Measurements from ENCODE around the gene CHKB.
A peak's percentile ranks its signal among the peaks of the same experiment; 100 is the strongest.

DNA sequence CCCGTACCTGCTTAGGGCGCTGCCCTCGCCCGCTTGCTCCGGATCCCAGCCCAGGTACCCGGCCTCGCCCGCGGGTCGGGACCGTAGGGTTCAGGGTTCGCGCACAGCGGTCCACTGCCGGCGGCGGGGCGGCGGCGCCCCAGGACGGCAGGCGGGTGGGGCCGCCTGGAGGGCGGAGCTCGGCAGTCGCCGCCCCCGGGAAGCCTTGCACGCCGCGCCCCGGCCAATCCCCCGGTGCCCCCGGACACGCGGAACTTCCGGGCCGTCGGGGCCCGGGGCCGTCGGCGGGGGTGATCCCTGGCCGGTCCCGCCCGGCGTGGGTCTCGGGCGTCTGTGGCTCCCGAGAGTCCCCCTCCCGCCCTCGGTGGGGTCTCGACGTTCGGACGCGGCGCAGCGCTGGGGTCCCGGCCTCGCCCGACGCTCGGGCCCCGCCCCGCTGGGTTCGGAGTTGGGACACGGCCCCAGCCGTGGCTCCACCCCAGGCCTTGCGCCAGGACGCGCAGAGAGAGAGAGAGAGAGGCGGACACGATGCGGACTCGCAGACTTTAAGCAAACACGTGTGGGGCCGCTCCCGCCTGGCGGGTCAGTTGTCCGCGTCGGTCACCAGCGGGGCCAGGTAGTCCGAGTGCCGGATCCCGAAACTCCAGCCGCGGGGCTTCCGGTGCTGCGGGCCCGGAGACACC lies 52.6 kb downstream of the CHKB start, which contains the start of gene TYMP:
- TF ChIP-seq EZH2 (IDR thresholded peaks at IDR 0.05; ENCODE audit: low read depth, low read length, severe bottlenecking) = peak; percentile 53
- TF ChIP-seq CEBPB (IDR thresholded peaks at IDR 0.05; ENCODE audit: low read depth, low read length) = no peak
- no peak for TF ChIP-seq SP4 (IDR thresholded peaks at IDR 0.05; ENCODE audit: low read length)
- no peak for TF ChIP-seq CBX5 (IDR thresholded peaks at IDR 0.05; ENCODE audit: low read depth, low read length)
- no peak for TF ChIP-seq HDAC2 (IDR thresholded peaks at IDR 0.05; ENCODE audit: borderline replicate concordance in 1 of 2, low read depth in 2 of 2, low read length in 2 of 2)
- TF ChIP-seq, protein P1, sequence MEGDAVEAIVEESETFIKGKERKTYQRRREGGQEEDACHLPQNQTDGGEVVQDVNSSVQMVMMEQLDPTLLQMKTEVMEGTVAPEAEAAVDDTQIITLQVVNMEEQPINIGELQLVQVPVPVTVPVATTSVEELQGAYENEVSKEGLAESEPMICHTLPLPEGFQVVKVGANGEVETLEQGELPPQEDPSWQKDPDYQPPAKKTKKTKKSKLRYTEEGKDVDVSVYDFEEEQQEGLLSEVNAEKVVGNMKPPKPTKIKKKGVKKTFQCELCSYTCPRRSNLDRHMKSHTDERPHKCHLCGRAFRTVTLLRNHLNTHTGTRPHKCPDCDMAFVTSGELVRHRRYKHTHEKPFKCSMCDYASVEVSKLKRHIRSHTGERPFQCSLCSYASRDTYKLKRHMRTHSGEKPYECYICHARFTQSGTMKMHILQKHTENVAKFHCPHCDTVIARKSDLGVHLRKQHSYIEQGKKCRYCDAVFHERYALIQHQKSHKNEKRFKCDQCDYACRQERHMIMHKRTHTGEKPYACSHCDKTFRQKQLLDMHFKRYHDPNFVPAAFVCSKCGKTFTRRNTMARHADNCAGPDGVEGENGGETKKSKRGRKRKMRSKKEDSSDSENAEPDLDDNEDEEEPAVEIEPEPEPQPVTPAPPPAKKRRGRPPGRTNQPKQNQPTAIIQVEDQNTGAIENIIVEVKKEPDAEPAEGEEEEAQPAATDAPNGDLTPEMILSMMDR (IDR thresholded peaks at IDR 0.05; ENCODE audit: control extremely low read depth in 1 of 3, insufficient read depth in 1 of 3, low read depth in 1 of 3, low read length in 3 of 3) = no peak
- TF ChIP-seq POU5F1 (IDR thresholded peaks at IDR 0.05; ENCODE audit: low read depth, low read length) = no peak
